GM23248 (cell line): ENCODE measurements around the gene TET2. TPM values are rescaled to one million over a fixed set of nuclear protein-coding genes. Genes with fewer than 3 reads are reported as not detected.

ENCODE experiments used
- DNase-seq: peaks from one replicate; pipeline ENCODE4 v3.0.0-alpha.2; 2015
- H2AFZ ChIP-seq: fragments of 200-600 bp; sonication (generic); 2 replicates; pipeline ENCODE4 v1.6.1; 2016; ENCODE audit warnings: antibody characterized with exemption
- H3F3A ChIP-seq: fragments of 200-600 bp; sonication (generic); 2 replicates; pipeline ENCODE4 v1.6.1; 2016; ENCODE audit warnings: mild to moderate bottlenecking, antibody characterized with exemption, mixed run types; ENCODE audit not compliant: insufficient read depth
- H3K27ac ChIP-seq: fragments of 200-600 bp; sonication (generic); 2 replicates; pipeline ENCODE4 v1.5.1; 2016; ENCODE audit warnings: mild to moderate bottlenecking
- H3K27me3 ChIP-seq: fragments of 200-600 bp; sonication (generic); replicated peaks from 2 replicates; pipeline ENCODE4 v1.6.1; 2016; ENCODE audit warnings: mild to moderate bottlenecking; ENCODE audit not compliant: insufficient read depth
- H3K36me3 ChIP-seq: fragments of 200-600 bp; sonication (generic); 2 replicates; pipeline ENCODE4 v1.6.1; 2016; ENCODE audit warnings: low read depth, mild to moderate bottlenecking
- H3K4me1 ChIP-seq: fragments of 200-600 bp; sonication (generic); 2 replicates; pipeline ENCODE4 v1.6.1; 2016; ENCODE audit warnings: mild to moderate bottlenecking; ENCODE audit not compliant: insufficient read depth
- H3K4me2 ChIP-seq: fragments of 200-600 bp; sonication (generic); one replicate; pipeline ENCODE4 v1.6.1; 2016; ENCODE audit warnings: mild to moderate bottlenecking; ENCODE audit not compliant: unreplicated experiment
- H3K4me3 ChIP-seq: fragments of 200-600 bp; sonication (generic); 2 replicates; pipeline ENCODE4 v1.5.1; 2016; ENCODE audit warnings: mild to moderate bottlenecking
- H3K79me2 ChIP-seq: fragments of 200-600 bp; sonication (generic); 2 replicates; pipeline ENCODE4 v1.6.1; 2016; ENCODE audit warnings: mild to moderate bottlenecking; ENCODE audit not compliant: insufficient read depth
- H3K9ac ChIP-seq: fragments of 200-600 bp; sonication (generic); 2 replicates; pipeline ENCODE4 v1.6.1; 2016; ENCODE audit warnings: mild to moderate bottlenecking
- H3K9me2 ChIP-seq: fragments of 200-600 bp; sonication (generic); 2 replicates; pipeline ENCODE4 v1.6.1; 2016; ENCODE audit warnings: mixed run types, mild to moderate bottlenecking, moderate library complexity; ENCODE audit not compliant: insufficient read depth
- H3K9me3 ChIP-seq: fragments of 200-600 bp; sonication (generic); one replicate; pipeline ENCODE4 v1.6.1; 2017; ENCODE audit warnings: low read depth
- H4K20me1 ChIP-seq: fragments of 200-600 bp; sonication (generic); 2 replicates; pipeline ENCODE4 v1.6.0; 2016; ENCODE audit not compliant: insufficient read depth
- EZH2 ChIP-seq: fragments of 200-600 bp; sonication (generic); IDR thresholded peaks from 2 replicates; pipeline ENCODE4 v1.6.1; 2018; ENCODE audit warnings: antibody characterized with exemption, mild to moderate bottlenecking; ENCODE audit not compliant: insufficient read depth, poor library complexity, severe bottlenecking
- EZH2phosphoT487 ChIP-seq: fragments of 200-600 bp; sonication (generic); IDR thresholded peaks from 2 replicates; pipeline ENCODE4 v1.6.1; 2018; ENCODE audit warnings: antibody characterized with exemption, moderate library complexity, mild to moderate bottlenecking, low read depth; ENCODE audit not compliant: insufficient read depth
- WGBS, 2 experiments: methylation state at CpG; one replicate each; pipeline ENCODE4 v1.1.6; 2015 to 2017; ENCODE audit warnings: low lambda C conversion rate in 2 of 2, low coverage in 1 of 2; ENCODE audit errors: missing lambda C conversion rate in 2 of 2; 5-methylcytosine and 5-hydroxymethylcytosine counted together
- in situ Hi-C: fragments of 300-500 bp; cut with MboI; formaldehyde crosslinking; loops from 2 replicates; pipeline ENCODE4 v1.15.0; 2020
- polyA plus RNA-seq: library from polyadenylated mRNA; unstranded; fragments of >200 nt; fragmentation: Nextera tagmentation; extraction: Ambion mirVana; gene quantifications from 2 replicates; pipeline ENCODE4 v1.2.1, GENCODE V29; 2016
- total RNA-seq: library from RNA; depleted of rRNA; stranded (reverse); fragments of >200 nt; shearing (Covaris generic); gene quantifications from 2 replicates; pipeline ENCODE4 v1.2.3, GENCODE V29; 2014

TET2 gene
- total and polyA plus RNA-seq, 2 experiments from 2014 or later: 5.6 to 5.7 TPM

GRCh38 chr4:105148776-105149175 lies 2.1 kb downstream of the TET2 start:
- peaks cover 20% of the 10 kb centered on the region; the same call in 1 of the 2 replicates for H3F3A ChIP-seq
- peaks cover 64% of the 10 kb centered on the region for H3K79me2 ChIP-seq
- no peaks in the 10 kb centered on the region for H3K27me3 ChIP-seq
- 86 to 89% methylated on average over 5 of the region's 5 CpGs for WGBS, 2 experiments
- no peaks in the 10 kb centered on the region for H3K9me2 ChIP-seq
- H2AFZ ChIP-seq: no peak overlapping the region
- in situ Hi-C loops: no loop called here
- no peak overlapping the region for H3K27ac ChIP-seq
- H3K4me1 ChIP-seq: peaks cover 9% of the 10 kb centered on the region
- no peak overlapping the region for H3K9ac ChIP-seq
- H4K20me1 ChIP-seq: 0 out of 2 replicates have a peak, but pooled peaks cover 6% of the 10 kb centered on the region
- H3K9me3 ChIP-seq: no peaks in the 10 kb centered on the region
- TF ChIP-seq EZH2phosphoT487: no peak
- TF ChIP-seq EZH2: no peak
- H3K4me2 ChIP-seq: peak overlapping the region; percentile 100
- no peaks in the 10 kb centered on the region for H3K36me3 ChIP-seq
- H3K4me3 ChIP-seq: peak overlapping the region; percentile 99
- no peak for DNase-seq

- Histone ChIP-seq H2AFZ (no peak overlapping the region), H3K79me2 (peaks cover 74% of the 10 kb centered on the region), H3F3A (peaks cover 19% of the 10 kb centered on the region; the same call in 1 of the 2 replicates), H3K36me3 (no peaks in the 10 kb centered on the region), H3K27me3 (no peaks in the 10 kb centered on the region), H3K4me1 (peaks cover 9% of the 10 kb centered on the region), H3K4me3 (no peak overlapping the region), H3K9me3 (no peaks in the 10 kb centered on the region), H3K27ac (no peak overlapping the region), H3K9ac (no peak overlapping the region), H4K20me1 (0 out of 2 replicates have a peak, but pooled peaks cover 6% of the 10 kb centered on the region), H3K4me2 (no peak overlapping the region), H3K9me2 (no peaks in the 10 kb centered on the region)
- no peak for DNase-seq
- 93 to 100% methylated on average over 1 of the region's 1 CpG for WGBS, 2 experiments
- in situ Hi-C loops: no loop called here
- TF ChIP-seq EZH2phosphoT487: no peak
- no peak for TF ChIP-seq EZH2
These were observed 3.1 kb downstream of the TET2 start for GRCh38 chr4:105149771-105150170.

GRCh38 chr4:105150503-105150902 lies 3.8 kb downstream of the TET2 start:
- no peak overlapping the region for H3K4me2 ChIP-seq
- peaks cover 81% of the 10 kb centered on the region for H3K79me2 ChIP-seq
- no peak overlapping the region for H2AFZ ChIP-seq
- DNase-seq: no peak
- H3K9ac ChIP-seq: no peak overlapping the region
- in situ Hi-C loops: no loop called here
- H3K4me1 ChIP-seq: peaks cover 9% of the 10 kb centered on the region
- no peak overlapping the region for H3K27ac ChIP-seq
- no peaks in the 10 kb centered on the region for H3K27me3 ChIP-seq
- no peaks in the 10 kb centered on the region for H3K9me2 ChIP-seq
- peaks cover 12% of the 10 kb centered on the region; the same call in 1 of the 2 replicates for H3F3A ChIP-seq
- H3K4me3 ChIP-seq: no peak overlapping the region
- no peak for TF ChIP-seq EZH2phosphoT487
- TF ChIP-seq EZH2: no peak
- no peaks in the 10 kb centered on the region for H3K36me3 ChIP-seq
- H4K20me1 ChIP-seq: 0 out of 2 replicates have a peak, but pooled peaks cover 7% of the 10 kb centered on the region
- no peaks in the 10 kb centered on the region for H3K9me3 ChIP-seq

GRCh38 chr4:105153749-105154148 lies 7.1 kb downstream of the TET2 start:
- Histone ChIP-seq H3K27me3 (no peaks in the 10 kb centered on the region), H3K27ac (no peak overlapping the region), H3K4me3 (no peak overlapping the region), H3K4me1 (peaks cover 2% of the 10 kb centered on the region), H3K4me2 (no peak overlapping the region), H3K9me3 (no peaks in the 10 kb centered on the region), H3K9ac (no peak overlapping the region), H3F3A (no peaks in the 10 kb centered on the region), H3K9me2 (no peaks in the 10 kb centered on the region), H3K79me2 (peaks cover 99% of the 10 kb centered on the region), H3K36me3 (no peaks in the 10 kb centered on the region), H2AFZ (no peak overlapping the region), H4K20me1 (peaks cover 3% of the 10 kb centered on the region; the same call in 1 of the 2 replicates)
- TF ChIP-seq EZH2phosphoT487 (no peak), EZH2 (no peak)
- WGBS, 2 experiments: 95 to 100% methylated on average over 1 of the region's 1 CpG
- DNase-seq: no peak
- in situ Hi-C loops: no loop called here

- no peaks in the 10 kb centered on the region for H3K9me3 ChIP-seq
- 97 to 98% methylated on average over 5 of the region's 5 CpGs for WGBS, 2 experiments
- no peak overlapping the region for H2AFZ ChIP-seq
- no peaks in the 10 kb centered on the region for H3K9me2 ChIP-seq
- no peak overlapping the region for H3K9ac ChIP-seq
- H3K27ac ChIP-seq: no peak overlapping the region
- H3K27me3 ChIP-seq: no peaks in the 10 kb centered on the region
- TF ChIP-seq EZH2phosphoT487 (no peak), EZH2 (no peak)
- no peaks in the 10 kb centered on the region for H3K4me1 ChIP-seq
- H3F3A ChIP-seq: no peaks in the 10 kb centered on the region
- DNase-seq: no peak
- H3K4me3 ChIP-seq: no peak overlapping the region
- peaks cover 3% of the 10 kb centered on the region; the same call in 1 of the 2 replicates for H4K20me1 ChIP-seq
- H3K79me2 ChIP-seq: peaks cover 99% of the 10 kb centered on the region
- in situ Hi-C loops: no loop called here
- no peak overlapping the region for H3K4me2 ChIP-seq
- H3K36me3 ChIP-seq: no peaks in the 10 kb centered on the region
These were observed 7.9 kb downstream of the TET2 start for GRCh38 chr4:105154576-105154975.
